Measurements from ENCODE around the gene PSMG4. TPM values are rescaled to one million over a fixed set of nuclear protein-coding genes. Genes with fewer than 3 reads are reported as not detected.

PSMG4 gene
- total and polyA plus RNA-seq, 12 donors, result 8.1 to 38.6 (median 10.3) TPM

GRCh38 chr6:3263096-3263495 lies 4.3 kb downstream of the PSMG4 start:
- Histone ChIP-seq H3K27me3 (no peaks in the 10 kb centered on the region), H3K27ac (no peak overlapping the region), H3K9me3 (no peaks in the 10 kb centered on the region), H3K4me3 (no peak overlapping the region), H3K36me3 (peaks cover 0 to 40% (median 4%) of the 10 kb centered on the region in 9 donors), H3K4me1 (peaks cover 2 to 47% (median 28%) of the 10 kb centered on the region in 9 donors)
- TF ChIP-seq, protein P1, sequence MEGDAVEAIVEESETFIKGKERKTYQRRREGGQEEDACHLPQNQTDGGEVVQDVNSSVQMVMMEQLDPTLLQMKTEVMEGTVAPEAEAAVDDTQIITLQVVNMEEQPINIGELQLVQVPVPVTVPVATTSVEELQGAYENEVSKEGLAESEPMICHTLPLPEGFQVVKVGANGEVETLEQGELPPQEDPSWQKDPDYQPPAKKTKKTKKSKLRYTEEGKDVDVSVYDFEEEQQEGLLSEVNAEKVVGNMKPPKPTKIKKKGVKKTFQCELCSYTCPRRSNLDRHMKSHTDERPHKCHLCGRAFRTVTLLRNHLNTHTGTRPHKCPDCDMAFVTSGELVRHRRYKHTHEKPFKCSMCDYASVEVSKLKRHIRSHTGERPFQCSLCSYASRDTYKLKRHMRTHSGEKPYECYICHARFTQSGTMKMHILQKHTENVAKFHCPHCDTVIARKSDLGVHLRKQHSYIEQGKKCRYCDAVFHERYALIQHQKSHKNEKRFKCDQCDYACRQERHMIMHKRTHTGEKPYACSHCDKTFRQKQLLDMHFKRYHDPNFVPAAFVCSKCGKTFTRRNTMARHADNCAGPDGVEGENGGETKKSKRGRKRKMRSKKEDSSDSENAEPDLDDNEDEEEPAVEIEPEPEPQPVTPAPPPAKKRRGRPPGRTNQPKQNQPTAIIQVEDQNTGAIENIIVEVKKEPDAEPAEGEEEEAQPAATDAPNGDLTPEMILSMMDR (IDR thresholded peaks at IDR 0.05), result no peak
- DNase-seq, result no peak
- 80 to 84% methylated on average over 6 of the region's 6 CpGs for WGBS, 2 donors
- ATAC-seq, result no peak
- intact Hi-C loops (cut with DNase I), result no loop called here

DNA sequence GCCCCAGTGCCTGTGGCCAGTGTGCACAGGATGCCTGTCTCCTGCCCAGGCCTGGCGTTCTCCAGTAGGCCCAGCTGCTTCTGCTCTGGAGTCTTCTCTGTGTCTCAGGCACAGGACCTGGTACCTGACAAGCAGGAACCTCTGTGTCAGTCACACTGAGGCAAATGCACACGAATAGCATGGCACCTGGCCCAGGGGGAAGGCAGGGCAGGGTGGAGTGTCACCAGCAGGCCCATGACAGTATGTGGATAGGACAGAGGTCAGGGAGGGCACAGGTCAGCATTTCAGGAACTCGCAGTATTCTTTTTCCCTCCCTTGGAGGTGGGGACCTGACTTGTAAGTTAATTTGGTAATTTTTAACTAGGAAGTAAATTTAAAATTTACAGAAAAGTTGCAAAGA lies 5.6 kb downstream of the PSMG4 start:
- ATAC-seq (no peak), DNase-seq (no peak)
- Histone ChIP-seq H3K36me3 (peaks cover 0 to 53% (median 8%) of the 10 kb centered on the region in 9 donors), H3K4me3 (no peak overlapping the region), H3K27me3 (no peaks in the 10 kb centered on the region), H3K4me1 (peaks cover 2 to 42% (median 24%) of the 10 kb centered on the region in 9 donors), H3K9me3 (no peaks in the 10 kb centered on the region), H3K27ac (no peak overlapping the region)
- 71 to 85% methylated on average over 3 of the region's 3 CpGs for WGBS, 2 donors
- TF ChIP-seq, protein P1 (IDR thresholded peaks at IDR 0.05), result no peak
- intact Hi-C loops (cut with DNase I), result no loop called here

DNA sequence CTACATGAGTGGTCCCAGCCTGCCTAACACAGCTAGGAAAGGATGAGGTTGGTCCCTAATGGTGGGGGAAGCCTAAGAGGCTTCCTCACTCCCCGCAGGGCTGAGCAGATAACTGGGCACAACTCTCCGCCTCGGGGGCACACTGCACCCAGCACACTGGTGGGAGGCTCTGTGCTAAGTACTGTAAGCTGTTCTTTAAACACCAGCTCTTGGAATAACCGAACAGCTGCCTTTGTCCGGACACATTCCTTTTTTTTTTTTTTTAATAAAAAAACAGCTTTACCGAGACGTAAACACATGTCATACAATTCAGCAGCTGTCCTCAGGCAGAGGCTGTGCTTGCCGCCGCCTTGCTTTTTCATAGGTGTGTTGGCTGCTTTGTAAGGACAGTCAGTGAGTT lies 6.9 kb downstream of the PSMG4 start:
- no peak for DNase-seq
- Histone ChIP-seq H3K4me1 (peaks cover 2 to 30% (median 13%) of the 10 kb centered on the region in 9 donors), H3K9me3 (no peaks in the 10 kb centered on the region), H3K27me3 (no peaks in the 10 kb centered on the region), H3K36me3 (peaks cover 0 to 66% (median 16%) of the 10 kb centered on the region in 9 donors), H3K4me3 (no peak overlapping the region), H3K27ac (no peak overlapping the region)
- WGBS, 2 donors, result 66 to 70% methylated on average over 9 of the region's 9 CpGs
- intact Hi-C loops (cut with DNase I), result no loop called here
- ATAC-seq, result no peak
- TF ChIP-seq, protein P1 (IDR thresholded peaks at IDR 0.05), result no peak

DNA sequence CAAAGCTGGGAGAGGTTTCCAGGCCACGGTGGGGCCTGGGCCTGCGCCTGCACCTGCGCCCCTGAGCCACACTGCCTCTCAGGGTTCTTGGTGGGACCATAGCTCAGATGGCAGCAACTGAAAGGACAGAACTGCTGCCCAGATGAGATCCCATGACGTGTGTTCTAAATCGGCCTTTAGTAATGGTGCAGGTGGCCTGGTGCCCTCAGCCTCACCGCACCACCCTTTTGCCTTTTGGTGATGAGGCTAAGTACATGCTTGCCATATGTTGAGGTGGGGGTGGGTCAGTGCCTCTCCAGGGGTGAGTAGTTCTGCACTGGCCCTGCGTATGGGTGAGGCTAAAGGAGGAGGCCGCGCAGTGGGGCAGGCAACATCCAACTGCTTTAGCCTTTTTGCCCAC lies 7.4 kb downstream of the PSMG4 start:
- no peak overlapping the region for H3K27ac ChIP-seq
- ATAC-seq (no peak), DNase-seq (no peak)
- peaks cover 0 to 71% (median 18%) of the 10 kb centered on the region in 9 donors for H3K36me3 ChIP-seq
- 59 to 67% methylated on average over 9 of the region's 9 CpGs for WGBS, 2 donors
- no peaks in the 10 kb centered on the region for H3K9me3 ChIP-seq
- H3K4me3 ChIP-seq, result no peak overlapping the region
- no peaks in the 10 kb centered on the region for H3K27me3 ChIP-seq
- intact Hi-C loops (cut with DNase I), result no loop called here
- peaks cover 0 to 25% (median 9%) of the 10 kb centered on the region in 9 donors for H3K4me1 ChIP-seq
- TF ChIP-seq, protein P1 (IDR thresholded peaks at IDR 0.05), result no peak

All from heart right ventricle (tissue), 16 donors.